GM06990 (cell line): ENCODE data around the gene RPGR.

Source experiments
- DNase-seq: peaks from one replicate; pipeline ENCODE4 v3.0.0-alpha.2; 2011; ENCODE audit not compliant: insufficient read length; ENCODE audit errors: extremely low read depth
- H3K27me3 ChIP-seq: replicated peaks from 2 replicates; pipeline ENCODE4 v1.6.0; 2011; ENCODE audit warnings: low read length; ENCODE audit not compliant: control insufficient read depth, insufficient read depth
- H3K36me3 ChIP-seq: 2 replicates; pipeline ENCODE4 v1.5.1; 2011; ENCODE audit warnings: low read length; ENCODE audit not compliant: control insufficient read depth, insufficient read depth
- H3K4me3 ChIP-seq: replicated peaks from 2 replicates; pipeline ENCODE4 v1.5.1; 2011; ENCODE audit warnings: low read depth, mild to moderate bottlenecking, control low read depth, low read length
- TF ChIP-seq, protein P1 (sequence below): IDR thresholded peaks from 2 replicates; pipeline ENCODE4 v1.5.1; 2011; ENCODE audit warnings: low read length, control low read depth, mild to moderate bottlenecking, inconsistent platforms; ENCODE audit not compliant: insufficient read depth, poor library complexity, severe bottlenecking

Gene RPGR

DNA sequence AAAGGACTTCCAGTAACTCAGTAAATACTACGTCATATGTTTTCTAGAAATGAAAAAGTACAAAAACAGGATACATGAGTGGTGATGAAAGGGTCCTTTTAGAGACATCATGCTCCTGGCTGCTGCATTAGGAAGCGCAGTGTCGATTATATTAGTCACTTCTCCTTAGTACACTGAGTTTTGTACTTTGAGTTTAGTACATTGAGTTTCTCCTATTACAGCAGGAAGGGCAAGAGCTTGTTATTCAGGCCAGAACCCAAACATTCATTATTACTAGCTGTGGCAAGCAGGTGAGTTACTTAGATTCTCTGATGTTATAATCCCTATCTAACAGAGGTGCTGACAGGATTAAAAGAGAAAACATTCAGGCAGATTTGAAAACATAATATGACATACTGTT lies 21.3 kb downstream of the RPGR start:
- TF ChIP-seq, protein P1, sequence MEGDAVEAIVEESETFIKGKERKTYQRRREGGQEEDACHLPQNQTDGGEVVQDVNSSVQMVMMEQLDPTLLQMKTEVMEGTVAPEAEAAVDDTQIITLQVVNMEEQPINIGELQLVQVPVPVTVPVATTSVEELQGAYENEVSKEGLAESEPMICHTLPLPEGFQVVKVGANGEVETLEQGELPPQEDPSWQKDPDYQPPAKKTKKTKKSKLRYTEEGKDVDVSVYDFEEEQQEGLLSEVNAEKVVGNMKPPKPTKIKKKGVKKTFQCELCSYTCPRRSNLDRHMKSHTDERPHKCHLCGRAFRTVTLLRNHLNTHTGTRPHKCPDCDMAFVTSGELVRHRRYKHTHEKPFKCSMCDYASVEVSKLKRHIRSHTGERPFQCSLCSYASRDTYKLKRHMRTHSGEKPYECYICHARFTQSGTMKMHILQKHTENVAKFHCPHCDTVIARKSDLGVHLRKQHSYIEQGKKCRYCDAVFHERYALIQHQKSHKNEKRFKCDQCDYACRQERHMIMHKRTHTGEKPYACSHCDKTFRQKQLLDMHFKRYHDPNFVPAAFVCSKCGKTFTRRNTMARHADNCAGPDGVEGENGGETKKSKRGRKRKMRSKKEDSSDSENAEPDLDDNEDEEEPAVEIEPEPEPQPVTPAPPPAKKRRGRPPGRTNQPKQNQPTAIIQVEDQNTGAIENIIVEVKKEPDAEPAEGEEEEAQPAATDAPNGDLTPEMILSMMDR, result no peak
- DNase-seq, result no peak
- Histone ChIP-seq H3K36me3 (no peaks in the 10 kb centered on the region), H3K27me3 (no peaks in the 10 kb centered on the region), H3K4me3 (no peak overlapping the region)

- H3K36me3 ChIP-seq, result no peaks in the 10 kb centered on the region
- no peak for DNase-seq
- H3K4me3 ChIP-seq, result no peak overlapping the region
Measured at GRCh38 chrX:38304010-38304409, 23.3 kb downstream of the RPGR start.

GRCh38 chrX:38293741-38294140 lies 33.6 kb downstream of the RPGR start:
- H3K36me3 ChIP-seq, result no peaks in the 10 kb centered on the region
- no peak overlapping the region for H3K4me3 ChIP-seq
- DNase-seq, result no peak
- H3K27me3 ChIP-seq, result no peaks in the 10 kb centered on the region
- TF ChIP-seq, protein P1, result no peak

More at GRCh38 chrX:38304010-38304409, 23.3 kb downstream of the RPGR start:
- TF ChIP-seq, protein P1, result peak; percentile 35
- H3K27me3 ChIP-seq, result no peaks in the 10 kb centered on the region

- TF ChIP-seq, protein P1, result no peak
- no peaks in the 10 kb centered on the region for H3K36me3 ChIP-seq
- no peak for DNase-seq
- H3K4me3 ChIP-seq, result no peak overlapping the region
- H3K27me3 ChIP-seq, result no peaks in the 10 kb centered on the region
Measured at GRCh38 chrX:38287674-38288073, 39.6 kb downstream of the RPGR start.

DNA sequence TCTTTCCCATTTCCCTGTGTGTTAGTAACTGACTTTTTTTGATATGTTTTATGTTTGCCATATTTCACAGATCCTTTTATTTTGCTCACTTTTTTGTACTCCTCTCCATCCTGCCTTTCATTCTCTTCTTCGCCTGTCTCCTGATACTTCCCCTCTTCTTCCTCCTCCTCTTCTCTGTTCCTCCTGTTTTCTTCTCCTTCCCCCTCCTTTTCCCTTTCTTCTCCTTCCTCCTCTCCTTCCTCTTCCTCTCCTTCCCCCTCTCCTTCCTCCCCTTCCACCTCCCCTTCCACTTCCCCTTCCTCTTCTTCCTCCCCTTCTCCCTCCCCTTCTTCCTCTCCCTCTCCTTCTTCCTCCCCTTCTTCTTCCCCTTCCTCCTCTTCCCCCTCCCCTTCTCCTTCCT lies 41.7 kb downstream of the RPGR start:
- Histone ChIP-seq H3K27me3 (no peaks in the 10 kb centered on the region), H3K36me3 (no peaks in the 10 kb centered on the region), H3K4me3 (no peak overlapping the region)
- TF ChIP-seq, protein P1, result no peak
- no peak for DNase-seq

- DNase-seq, result no peak
- TF ChIP-seq, protein P1, result peak; percentile 47
- Histone ChIP-seq H3K4me3 (no peak overlapping the region), H3K36me3 (no peaks in the 10 kb centered on the region), H3K27me3 (no peaks in the 10 kb centered on the region)
Measured at GRCh38 chrX:38282049-38282448, 45.3 kb downstream of the RPGR start.
